K562 (cell line): Measurements from ENCODE around the gene YAP1. TPM values are rescaled to one million over a fixed set of nuclear protein-coding genes. Genes with fewer than 3 reads are reported as not detected.

Experiments
- ATAC-seq: fragments of 200-7000 bp; cut with Tn5 transposase; 3 replicates; pipeline ENCODE4 v1.9.1; 2020; ENCODE audit warnings: moderate library complexity
- BruUV-seq: library from RNA; stranded (reverse); fragments of 400-500 nt; replicated peaks from 2 replicates; lab custom pipeline; 2021; lab: Mats Ljungman, UMichigan
- CTCF ChIA-PET: fragments of 300-600 bp; formaldehyde crosslinking; extraction: SDS; loops from one replicate; lab custom pipeline; 2021; ENCODE audit warnings: low intra/inter-chr PET ratio; lab: Yijun Ruan, JAX
- POLR2A ChIA-PET: fragments of 300-600, 350-650 bp; sonication (Branson Sonifier 250); formaldehyde crosslinking; extraction: SDS; loops from one replicate; lab custom pipeline; 2021; ENCODE audit warnings: antibody characterized with exemption, inconsistent platforms; lab: Yijun Ruan, JAX
- DNase-seq, 4 experiments: peaks; one replicate each; pipeline versions ENCODE4 v3.0.0 to v3.0.0-alpha.2; 2011 to 2018; ENCODE audit warnings: low spot score in 3 of 4, mixed read lengths in 3 of 4; ENCODE audit errors: extremely low read depth in 1 of 4
- FAIRE-seq: peaks from 2 replicates; lab custom pipeline; 2011; peaks lifted over from hg19 to GRCh38; lab: Jason Lieb, UNC
- H2AFZ ChIP-seq: 2 replicates; pipeline ENCODE4 v1.6.0; 2011; ENCODE audit warnings: low read depth, low read length, control low read depth, inconsistent platforms
- H3K27ac ChIP-seq: fragments of 200-600 bp; 3 replicates; pipeline ENCODE4 v1.8.0; 2011; ENCODE audit warnings: low read depth, mild to moderate bottlenecking, control low read depth, inconsistent platforms, low read length, moderate library complexity, mixed read lengths; ENCODE audit errors: extremely low read depth
- H3K27me3 ChIP-seq, 2 experiments: fragments of 300-600 bp in 1 of 2; 2 replicates in 1 of 2; 3 replicates in 1 of 2; pipeline versions ENCODE4 v1.6.0 to v1.8.0; 2011; ENCODE audit warnings: inconsistent platforms in 2 of 2, low read length in 2 of 2, mild to moderate bottlenecking in 1 of 2, mixed read lengths in 1 of 2, moderate library complexity in 1 of 2; ENCODE audit not compliant: control insufficient read depth in 2 of 2, insufficient read depth in 2 of 2
- H3K36me3 ChIP-seq: fragments of 300-600 bp; 3 replicates; pipeline ENCODE4 v1.8.0; 2011; ENCODE audit warnings: mild to moderate bottlenecking, low read length, inconsistent platforms; ENCODE audit not compliant: control insufficient read depth, insufficient read depth
- H3K4me1 ChIP-seq, 2 experiments: fragments of 200-600 bp in 1 of 2; replicated peaks in 1 of 2; 2 replicates in 1 of 2; 3 replicates in 1 of 2; pipeline versions ENCODE4 v1.5.1 to v1.8.0; 2011; ENCODE audit warnings: inconsistent platforms in 2 of 2, low read length in 2 of 2, mild to moderate bottlenecking in 1 of 2, mixed read lengths in 1 of 2, moderate library complexity in 1 of 2; ENCODE audit not compliant: control insufficient read depth in 2 of 2, insufficient read depth in 2 of 2
- H3K4me2 ChIP-seq: 2 replicates; pipeline ENCODE4 v1.6.1; 2011; ENCODE audit warnings: low read length, control low read depth, inconsistent platforms, mixed read lengths; ENCODE audit not compliant: insufficient read depth
- H3K4me3 ChIP-seq: fragments of 200-600 bp; sonication (generic), shearing (Covaris generic); 2 replicates; pipeline ENCODE4 v1.5.1; 2016; ENCODE audit warnings: control low read depth, inconsistent platforms
- H3K79me2 ChIP-seq: fragments of 200-600 bp; 3 replicates; pipeline ENCODE4 v1.8.0; 2011; ENCODE audit warnings: low read length, inconsistent platforms; ENCODE audit not compliant: control insufficient read depth, insufficient read depth
- H3K9ac ChIP-seq, 2 experiments: 2 replicates each; pipeline versions ENCODE4 v1.6.0 to v1.6.1; 2011; ENCODE audit warnings: low read depth in 2 of 2, low read length in 2 of 2, control low read depth in 1 of 2, inconsistent platforms in 1 of 2, mild to moderate bottlenecking in 1 of 2, mixed read lengths in 1 of 2; ENCODE audit not compliant: insufficient read depth in 1 of 2
- H3K9me1 ChIP-seq: one replicate; pipeline ENCODE4 v1.6.0; 2011; ENCODE audit warnings: inconsistent platforms, mild to moderate bottlenecking, low read length, moderate library complexity; ENCODE audit not compliant: control insufficient read depth, insufficient read depth
- H3K9me3 ChIP-seq: replicated peaks from 2 replicates; pipeline ENCODE4 v1.5.1; 2011; ENCODE audit warnings: low read depth, low read length, inconsistent platforms; ENCODE audit not compliant: control insufficient read depth, insufficient read depth
- H4K20me1 ChIP-seq: replicated peaks from 2 replicates; pipeline ENCODE4 v1.6.1; 2011; ENCODE audit warnings: low read length, inconsistent platforms, mixed read lengths; ENCODE audit not compliant: control insufficient read depth, insufficient read depth
- BACH1 ChIP-seq: fragments of 200-800 bp; sonication (Bioruptor generic); IDR thresholded peaks from 2 replicates; pipeline ENCODE4 v1.6.1; 2016; ENCODE audit warnings: missing genetic modification characterization, missing compliant biosample characterization
- PHTF2 ChIP-seq: fragments of 250-450 bp; sonication (Bioruptor Pico); IDR thresholded peaks from 2 replicates; pipeline ENCODE4 v1.5.0; 2021; ENCODE audit warnings: mild to moderate bottlenecking
- SMAD1 ChIP-seq: fragments of 150-350 bp; IDR thresholded peaks from 2 replicates; pipeline ENCODE4 v1.6.1; 2014; ENCODE audit warnings: low read length, low read depth; ENCODE audit not compliant: partially characterized antibody
- TAF1 ChIP-seq: IDR thresholded peaks from 2 replicates; pipeline ENCODE4 v1.6.1; 2011; ENCODE audit warnings: mild to moderate bottlenecking, low read length, moderate library complexity; ENCODE audit not compliant: insufficient read depth, control insufficient read depth, severe bottlenecking; ENCODE audit errors: extremely low read depth
- ZNF316 ChIP-seq: fragments of 450-650 bp; IDR thresholded peaks from 2 replicates; pipeline ENCODE4 v1.6.1; 2016
- ZNF561 ChIP-seq: fragments of 450-650 bp; formaldehyde crosslinking; conservative IDR thresholded peaks from 2 replicates; pipeline ENCODE4 v1.4.0; 2020; ENCODE audit warnings: mild to moderate bottlenecking, moderate library complexity
- WGBS: fragments of 100-300 bp; shearing (Covaris generic); methylation state at CpG from one replicate; pipeline ENCODE4 v1.1.6; 2016; ENCODE audit warnings: low coverage, mixed read lengths; ENCODE audit not compliant: insufficient coverage; ENCODE audit errors: missing lambda C conversion rate; 5-methylcytosine and 5-hydroxymethylcytosine counted together
- in situ Hi-C: fragments of 300-500 bp; cut with MboI; formaldehyde crosslinking; loops from 4 replicates; pipeline ENCODE4 v1.15.0; 2018; ENCODE audit warnings: inconsistent platforms, mixed read lengths
- intact Hi-C: fragments of 100-400 bp; cut with micrococcal nuclease; formaldehyde crosslinking; loops from 2 replicates; pipeline ENCODE4 v1.14.2; 2022
- polyA plus RNA-seq, 8 experiments: library from polyadenylated mRNA; depleted of rRNA in 4 of 8; stranded (reverse) in 5 of 8; unstranded in 3 of 8; fragments of >200 nt; fragmentation: Nextera tagmentation in 2 of 8; fragmentation: Illumina TruSeq in 1 of 8; extraction: Ambion mirVana in 2 of 8; extraction: Trizol in 1 of 8; gene quantifications; 2 replicates each; pipeline versions ENCODE4 v1.2.1 to v1.2.3, GENCODE V29; 2011 to 2014; ENCODE audit warnings: inconsistent platforms in 1 of 8, missing spikeins in 1 of 8
- total RNA-seq, 7 experiments: library from RNA; depleted of rRNA in 6 of 7; stranded (reverse); fragments of >200 nt in 6 of 7; fragmentation: Illumina TruSeq in 2 of 7; extraction: Trizol in 2 of 7; gene quantifications; 2 replicates each; pipeline versions ENCODE4 v1.2.1 to v1.2.3, GENCODE V29; 2011 to 2021; ENCODE audit warnings: low replicate concordance in 1 of 7
- TF ChIP-seq, protein P1 (sequence below): fragments of 150-350 bp; conservative IDR thresholded peaks from 2 replicates; pipeline ENCODE4 v1.6.1; 2014; ENCODE audit warnings: low read length

The YAP1 gene
- total and polyA plus RNA-seq, 9 of the 15 experiments (the other 6 are each of a cell fraction or from before 2014, with no cell fraction given): 0.18 TPM; not detected in 8

DNA sequence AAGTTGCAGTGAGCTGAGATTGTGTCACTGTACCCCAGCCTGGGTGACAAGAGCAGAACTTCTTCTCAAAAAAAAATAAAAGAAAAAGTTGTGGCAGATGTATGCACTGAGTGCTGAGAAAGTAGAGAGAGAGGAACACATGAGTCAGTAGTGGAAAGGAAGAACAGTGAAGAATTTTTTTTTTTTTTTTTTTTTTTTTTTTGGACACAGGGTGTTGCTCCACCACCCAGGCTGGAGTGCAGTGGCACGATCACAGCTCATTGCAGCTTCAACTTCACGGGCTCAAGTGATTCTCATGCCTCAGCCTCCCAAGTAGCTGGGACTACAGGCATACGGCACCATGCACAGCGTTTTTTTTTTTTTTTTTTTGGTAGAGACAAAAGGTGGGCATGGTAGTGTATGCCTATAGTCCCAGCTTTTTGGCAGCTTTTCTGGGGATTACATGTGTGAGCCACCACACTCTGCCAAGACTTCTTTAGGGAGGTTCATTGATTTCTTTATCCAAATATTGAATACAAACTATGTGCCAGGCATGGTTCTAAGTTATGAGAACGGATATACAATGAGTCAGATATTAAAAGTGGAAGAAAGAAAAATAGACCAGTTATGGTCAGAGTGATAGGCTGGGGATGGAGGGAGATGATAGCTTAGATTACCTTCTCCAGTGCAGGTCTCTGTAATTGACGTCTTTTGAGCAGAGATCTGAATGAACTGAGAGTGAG is 62.0 kb downstream of the YAP1 start (continued):
- TF ChIP-seq PHTF2 (CRISPR knock-in tag) (no peak), ZNF316 (no peak), BACH1 (tag) (no peak)
- TF ChIP-seq, all 486 proteins: peak for 0

DNA sequence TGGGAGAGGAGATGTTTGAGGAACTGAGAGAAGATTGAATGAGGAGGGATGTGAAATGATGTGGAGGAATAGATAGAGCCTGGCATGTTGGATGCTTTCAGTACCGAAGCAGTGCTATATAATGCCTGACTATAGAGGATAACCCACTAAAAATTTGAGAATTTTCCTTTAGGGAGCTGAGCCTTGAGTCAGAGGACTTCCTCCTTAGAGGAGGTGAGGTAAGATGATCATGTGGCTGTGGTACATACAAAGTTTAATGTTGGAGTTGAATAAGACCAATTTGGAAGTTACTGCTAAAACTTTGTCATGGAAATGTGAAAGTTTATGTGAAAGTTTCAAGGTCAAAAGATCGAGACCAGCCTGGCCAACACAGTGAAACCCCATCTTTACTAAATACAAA is 66.9 kb downstream of the YAP1 start:
- ChIA-PET CTCF (no interaction called here), POLR2A (no interaction called here)
- no peaks in the 10 kb centered on the region for H3K36me3 ChIP-seq
- in situ Hi-C loops: no loop called here
- H3K9me3 ChIP-seq: no peaks in the 10 kb centered on the region
- H4K20me1 ChIP-seq: no peaks in the 10 kb centered on the region
- FAIRE-seq: no peak
- no peaks in the 10 kb centered on the region for H3K79me2 ChIP-seq
- intact Hi-C loops: no loop called here
- H3K9ac ChIP-seq: no peak overlapping the region
- no peaks in the 10 kb centered on the region for H3K9me1 ChIP-seq
- TF ChIP-seq SMAD1 (no peak), TAF1 (no peak), ZNF561 (CRISPR knock-in tag) (no peak)
- TF ChIP-seq, protein P1, sequence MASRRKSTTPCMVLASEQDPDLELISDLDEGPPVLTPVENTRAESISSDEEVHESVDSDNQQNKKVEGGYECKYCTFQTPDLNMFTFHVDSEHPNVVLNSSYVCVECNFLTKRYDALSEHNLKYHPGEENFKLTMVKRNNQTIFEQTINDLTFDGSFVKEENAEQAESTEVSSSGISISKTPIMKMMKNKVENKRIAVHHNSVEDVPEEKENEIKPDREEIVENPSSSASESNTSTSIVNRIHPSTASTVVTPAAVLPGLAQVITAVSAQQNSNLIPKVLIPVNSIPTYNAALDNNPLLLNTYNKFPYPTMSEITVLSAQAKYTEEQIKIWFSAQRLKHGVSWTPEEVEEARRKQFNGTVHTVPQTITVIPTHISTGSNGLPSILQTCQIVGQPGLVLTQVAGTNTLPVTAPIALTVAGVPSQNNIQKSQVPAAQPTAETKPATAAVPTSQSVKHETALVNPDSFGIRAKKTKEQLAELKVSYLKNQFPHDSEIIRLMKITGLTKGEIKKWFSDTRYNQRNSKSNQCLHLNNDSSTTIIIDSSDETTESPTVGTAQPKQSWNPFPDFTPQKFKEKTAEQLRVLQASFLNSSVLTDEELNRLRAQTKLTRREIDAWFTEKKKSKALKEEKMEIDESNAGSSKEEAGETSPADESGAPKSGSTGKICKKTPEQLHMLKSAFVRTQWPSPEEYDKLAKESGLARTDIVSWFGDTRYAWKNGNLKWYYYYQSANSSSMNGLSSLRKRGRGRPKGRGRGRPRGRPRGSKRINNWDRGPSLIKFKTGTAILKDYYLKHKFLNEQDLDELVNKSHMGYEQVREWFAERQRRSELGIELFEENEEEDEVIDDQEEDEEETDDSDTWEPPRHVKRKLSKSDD: no peak
- TF ChIP-seq, all 486 proteins: peak for 0
- Histone ChIP-seq H3K4me2 (no peak overlapping the region), H3K27me3 (no peaks in the 10 kb centered on the region), H3K27ac (no peak overlapping the region), H3K4me3 (no peak overlapping the region), H2AFZ (no peak overlapping the region), H3K4me1 (no peaks in the 10 kb centered on the region)
- BruUV-seq: no TSS peak
- 0% methylated on average over 2 of the region's 2 CpGs for WGBS
- DNase-seq (no peak), ATAC-seq (no peak)
